Right forelimb (tissue), 1 donor: Measurements from ENCODE around the gene RYR2.

ENCODE experiments used
- DNase-seq: peaks from one replicate; pipeline ENCODE4 v3.0.0-alpha.2; 2018

RYR2 gene

DNA sequence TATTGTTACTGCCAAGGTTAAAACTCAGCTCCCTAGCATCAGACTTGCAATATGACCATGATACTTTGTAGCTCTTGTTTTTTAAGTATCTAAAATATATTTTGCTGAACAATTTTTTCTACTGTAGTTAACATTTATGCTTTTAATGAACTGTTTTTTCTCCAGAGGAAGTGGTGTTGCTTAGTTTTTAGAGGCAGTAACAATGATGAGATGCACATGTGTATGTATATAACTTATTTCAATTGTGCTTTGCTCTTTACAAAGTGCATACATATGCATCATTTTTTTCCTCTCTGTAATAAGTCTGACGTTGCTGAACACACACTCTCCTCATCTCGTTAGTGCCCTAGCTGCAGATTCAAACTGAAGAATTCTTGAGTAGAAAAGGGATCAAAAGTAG lies 430.0 kb downstream of the RYR2 start:
- DNase-seq, result no peak

DNA sequence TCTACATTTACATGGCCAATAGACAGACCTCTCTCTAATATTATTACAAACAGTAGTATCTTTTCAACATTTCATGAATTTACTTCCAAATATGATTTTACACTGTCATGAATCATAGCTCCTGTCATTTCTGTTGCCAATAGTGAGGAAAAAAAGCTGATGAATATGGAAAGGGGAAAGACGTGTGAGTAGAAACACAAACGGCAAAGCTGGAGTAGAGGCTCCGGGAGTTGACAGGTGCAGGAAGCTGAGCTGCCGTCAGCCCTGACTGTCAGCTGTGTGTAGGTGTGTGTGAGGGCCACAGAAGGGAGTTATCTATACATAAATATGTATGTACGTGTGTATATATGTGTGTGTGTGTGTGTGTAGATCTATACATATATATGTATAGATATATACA lies 431.9 kb downstream of the RYR2 start:
- no peak for DNase-seq

DNA sequence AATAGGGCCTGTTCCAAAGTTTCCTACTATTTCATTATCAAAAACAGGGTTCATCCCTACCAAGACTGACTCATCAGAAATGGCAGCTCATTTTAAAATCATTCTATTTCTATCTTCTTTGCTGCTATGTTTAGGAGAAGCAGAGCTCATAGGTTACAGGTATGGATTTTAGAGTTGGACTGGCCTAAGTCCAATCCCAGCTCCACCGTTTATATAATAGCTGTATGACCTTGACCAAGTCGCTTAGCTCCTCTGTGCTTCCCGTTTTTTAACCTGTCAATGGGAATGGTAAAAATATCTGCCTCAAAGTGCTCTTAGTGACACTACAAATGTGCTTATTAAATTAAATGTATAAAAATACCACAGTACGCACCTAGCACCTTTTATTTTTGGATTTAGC lies 436.1 kb downstream of the RYR2 start:
- no peak for DNase-seq

DNA sequence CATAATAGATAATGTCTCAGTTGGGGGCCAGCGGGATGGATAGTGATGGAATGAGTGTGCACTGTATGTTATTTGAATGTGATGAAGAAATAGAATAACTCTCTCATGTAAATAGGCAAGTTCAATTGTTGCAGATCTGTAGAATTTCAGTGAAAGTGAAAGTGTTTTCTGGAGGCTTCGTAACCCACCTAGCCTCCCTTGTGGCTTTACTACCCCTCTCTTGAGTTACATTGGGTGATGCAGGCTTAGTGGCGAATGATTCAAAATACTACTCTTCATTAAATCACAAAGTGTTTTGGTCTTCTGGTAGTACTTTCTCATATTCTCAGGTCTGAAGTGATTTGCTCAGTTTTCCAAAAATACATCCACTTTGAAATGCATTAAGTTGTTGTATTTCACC lies 436.9 kb downstream of the RYR2 start:
- DNase-seq, result no peak

DNA sequence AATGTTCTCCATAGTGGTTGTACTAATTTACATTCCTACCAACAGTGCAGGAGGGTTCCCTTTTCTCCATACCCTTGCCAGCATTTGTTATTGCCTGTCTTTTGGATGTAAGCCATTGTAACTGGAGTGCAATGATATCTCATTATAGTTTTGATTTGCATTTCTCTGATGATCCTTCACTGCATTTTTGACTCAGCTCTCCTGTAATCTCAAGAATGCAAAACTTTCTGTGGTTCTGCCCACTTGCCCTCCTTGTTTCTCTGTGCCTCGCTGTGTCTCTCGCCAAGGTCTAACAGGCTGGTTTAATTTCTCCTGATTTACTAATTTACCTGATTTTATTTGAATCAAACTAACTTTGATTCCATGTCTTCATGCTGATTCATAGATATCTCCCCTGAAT lies 440.8 kb downstream of the RYR2 start:
- DNase-seq, result no peak

DNA sequence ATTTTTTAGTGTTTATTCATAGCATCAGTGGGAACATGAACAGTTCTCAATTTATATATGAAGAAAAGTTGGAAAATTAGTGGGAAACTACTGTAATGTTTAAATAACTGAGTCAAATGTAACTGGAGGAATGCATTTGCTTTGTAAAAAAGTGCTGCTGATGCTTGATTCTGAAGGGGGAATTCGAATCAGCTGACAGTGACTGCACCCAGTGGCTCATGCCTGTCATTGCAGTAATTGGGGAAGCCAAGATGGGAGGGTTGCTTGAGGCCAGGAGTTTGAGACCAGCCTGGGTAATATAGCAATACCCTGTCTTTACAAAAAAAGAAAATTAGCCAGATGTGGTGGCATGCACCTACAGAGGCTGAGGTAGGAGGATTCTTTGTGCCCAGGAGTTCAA lies 450.4 kb downstream of the RYR2 start:
- no peak for DNase-seq

DNA sequence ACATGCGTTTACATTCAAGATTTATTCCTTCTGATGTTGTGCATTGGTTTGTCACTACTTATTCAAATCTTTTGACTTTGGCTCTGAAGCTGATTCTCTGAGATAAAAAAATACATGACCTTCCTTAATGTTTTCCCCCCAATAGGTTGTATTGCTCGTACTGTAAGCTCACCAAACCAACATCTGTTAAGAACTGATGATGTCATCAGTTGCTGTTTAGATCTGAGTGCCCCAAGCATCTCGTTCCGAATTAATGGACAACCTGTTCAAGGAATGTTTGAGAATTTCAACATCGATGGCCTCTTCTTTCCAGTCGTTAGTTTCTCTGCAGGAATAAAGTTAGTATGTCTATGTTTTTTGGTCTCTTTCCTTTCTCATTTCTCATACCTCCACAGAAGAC lies 458.6 kb downstream of the RYR2 start:
- DNase-seq, result no peak

DNA sequence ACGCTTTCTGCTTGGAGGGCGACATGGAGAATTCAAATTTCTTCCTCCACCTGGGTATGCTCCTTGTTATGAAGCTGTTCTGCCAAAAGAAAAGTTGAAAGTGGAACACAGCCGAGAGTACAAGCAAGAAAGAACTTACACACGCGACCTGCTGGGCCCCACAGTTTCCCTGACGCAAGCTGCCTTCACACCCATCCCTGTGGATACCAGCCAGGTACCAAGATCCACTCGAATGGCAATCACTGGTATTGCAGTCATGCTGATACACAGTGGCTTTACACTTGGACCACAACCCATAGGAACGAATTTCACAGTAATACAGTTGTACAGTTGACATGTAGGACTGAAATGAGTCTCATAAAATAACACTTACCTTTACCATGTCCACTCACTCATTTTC lies 461.3 kb downstream of the RYR2 start:
- DNase-seq, result no peak

DNA sequence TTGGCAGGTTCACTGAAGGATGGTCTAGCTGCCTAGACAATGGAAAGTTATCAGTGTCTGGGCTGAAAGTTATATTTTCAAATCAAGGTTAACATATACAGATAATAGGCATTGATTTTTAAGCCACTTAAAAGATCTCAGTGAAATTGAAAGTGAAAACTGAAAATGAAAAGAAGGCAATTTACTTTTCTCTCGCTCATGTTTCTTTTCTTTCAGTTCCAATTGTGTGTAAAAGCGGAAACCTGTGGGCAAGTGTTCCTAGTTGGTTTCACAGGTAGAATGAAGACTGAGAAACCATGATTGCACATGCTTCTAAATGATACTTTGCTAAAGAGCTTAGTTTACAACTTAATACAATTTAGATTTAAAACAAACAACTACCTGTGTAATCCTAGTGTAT lies 465.0 kb downstream of the RYR2 start:
- DNase-seq, result no peak

DNA sequence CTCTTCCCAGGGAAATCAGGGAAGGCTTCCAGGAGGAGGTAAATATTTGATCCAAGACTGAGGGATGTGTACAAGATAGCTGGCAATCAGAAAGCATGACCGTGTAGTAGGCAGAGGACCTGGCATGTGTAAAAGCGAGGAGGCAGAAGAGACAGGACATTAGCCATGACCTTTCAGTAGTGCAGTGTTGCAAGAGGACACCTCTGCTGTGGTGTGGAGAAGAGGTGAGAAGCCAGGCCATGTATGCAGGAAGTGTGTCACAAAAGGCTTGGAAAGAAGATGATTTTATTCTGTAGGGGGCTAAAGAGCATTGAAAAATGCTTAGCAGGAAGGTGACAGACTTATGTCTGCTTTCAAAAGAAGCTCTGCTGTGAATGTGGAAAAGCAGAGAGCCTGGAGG lies 467.8 kb downstream of the RYR2 start:
- no peak for DNase-seq

DNA sequence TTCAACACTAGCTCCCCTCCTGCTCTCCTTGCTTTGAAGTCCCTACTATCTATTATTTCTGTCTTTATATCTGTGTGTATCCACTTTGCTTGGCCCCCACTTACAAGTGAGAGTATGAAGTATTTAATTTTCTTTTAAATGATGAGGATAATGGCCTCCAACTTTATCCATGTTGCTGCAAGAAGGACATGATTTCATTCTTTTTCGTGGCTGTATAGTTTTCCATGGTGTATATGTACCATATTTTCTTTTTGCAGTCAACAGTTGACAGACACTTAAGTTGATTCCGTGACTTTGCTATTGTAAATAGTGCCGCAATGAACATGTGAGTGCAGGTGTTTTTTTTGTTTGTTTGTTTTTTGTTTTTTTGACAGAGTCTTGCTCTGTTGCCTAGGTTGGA lies 483.1 kb downstream of the RYR2 start:
- no peak for DNase-seq

DNA sequence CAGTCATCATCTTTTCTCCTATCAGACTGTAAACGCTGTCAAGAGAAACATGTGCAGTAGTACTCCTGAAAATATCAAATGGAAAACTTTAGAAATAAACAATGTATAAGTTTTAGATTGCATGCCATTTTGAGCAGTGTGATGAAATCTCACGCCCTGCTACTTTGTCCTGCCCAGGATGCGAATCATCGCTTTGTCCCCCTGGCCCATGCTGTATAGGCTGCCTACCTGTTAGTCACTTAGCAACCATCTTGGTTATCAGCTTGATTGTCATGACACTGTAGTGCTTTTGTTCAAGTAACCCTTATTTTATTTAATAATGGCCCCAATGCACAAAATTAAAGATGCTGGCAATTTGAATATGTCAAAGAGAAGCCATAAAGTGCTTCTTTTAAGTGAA lies 485.8 kb downstream of the RYR2 start:
- no peak for DNase-seq

DNA sequence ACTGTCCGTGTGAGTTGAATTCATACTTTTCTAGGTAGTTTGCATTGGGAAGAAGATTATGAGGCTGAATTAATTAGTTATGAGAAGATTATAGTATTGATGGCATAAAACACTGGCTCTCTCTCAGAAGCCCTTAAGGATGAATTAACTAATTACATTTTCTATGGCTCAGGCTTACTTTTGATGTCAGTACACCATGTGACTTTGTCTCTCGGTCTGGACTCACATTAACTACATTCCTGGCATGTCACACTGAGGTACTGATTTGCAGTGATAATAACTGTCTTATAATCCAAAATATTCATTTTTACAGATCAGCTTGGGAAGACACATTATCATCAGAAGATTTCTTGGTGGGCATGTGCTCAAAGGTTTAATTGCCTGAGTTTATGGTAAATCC lies 486.6 kb downstream of the RYR2 start:
- no peak for DNase-seq

DNA sequence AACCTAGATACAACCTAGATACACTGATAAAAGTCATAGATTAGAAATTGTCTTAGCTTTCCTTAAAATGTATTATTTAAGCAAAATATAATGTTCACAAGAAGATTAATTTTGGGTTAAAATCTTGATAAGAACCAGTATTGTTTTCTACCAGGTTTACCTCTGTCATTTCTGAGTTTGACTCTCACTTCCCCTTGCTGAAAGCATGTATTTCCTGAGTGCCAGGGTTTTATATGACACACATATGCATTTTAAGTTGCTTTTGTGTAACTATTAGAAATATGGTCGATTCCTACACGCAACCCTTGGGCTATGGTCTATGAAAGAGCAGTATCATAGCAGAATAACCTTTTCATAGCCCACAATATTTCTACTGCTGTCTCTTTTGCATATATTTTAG lies 497.1 kb downstream of the RYR2 start:
- no peak for DNase-seq

DNA sequence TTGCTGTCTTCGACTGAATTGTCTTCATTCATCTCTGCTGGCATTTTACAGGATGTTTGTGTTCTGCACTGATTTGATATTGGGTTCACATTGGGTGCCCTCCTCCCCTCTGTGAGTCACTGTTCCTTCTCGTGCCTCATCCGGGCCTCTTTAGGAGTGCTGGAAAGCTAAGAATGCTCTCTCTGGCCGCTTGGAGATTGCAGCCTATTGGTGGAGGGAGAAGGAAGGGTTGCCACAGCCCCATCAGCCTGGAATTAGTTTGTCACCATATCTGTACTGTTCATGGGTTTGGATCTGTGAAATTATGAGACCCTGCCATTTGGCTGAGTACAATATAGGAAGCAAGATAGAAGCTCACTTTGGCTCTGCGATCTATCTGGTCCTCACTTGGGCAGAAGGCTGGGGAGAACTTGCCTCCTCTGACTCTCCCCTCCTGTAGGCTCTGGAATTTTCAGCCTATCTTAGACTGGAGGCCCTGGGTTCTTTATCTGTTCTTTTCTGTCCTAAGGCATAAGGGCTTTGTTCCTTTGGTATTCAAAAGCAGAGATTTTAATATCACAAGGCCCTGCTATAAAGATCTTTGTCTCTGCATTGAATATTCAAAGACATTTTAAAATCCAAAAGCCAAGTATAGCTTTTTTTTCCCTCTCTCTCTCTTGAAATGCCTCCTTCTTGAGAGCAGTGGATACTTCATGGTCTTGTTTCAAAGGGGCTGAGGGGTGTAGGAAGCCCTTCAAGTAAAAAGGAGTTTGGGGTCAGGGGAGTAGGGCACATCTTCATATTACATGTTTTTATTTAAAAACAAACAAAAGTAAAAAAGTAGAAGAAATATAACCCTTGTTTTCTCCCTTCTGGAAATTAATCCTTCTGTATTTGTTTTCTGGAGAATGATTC lies 500.8 kb downstream of the RYR2 start:
- no peak for DNase-seq

DNA sequence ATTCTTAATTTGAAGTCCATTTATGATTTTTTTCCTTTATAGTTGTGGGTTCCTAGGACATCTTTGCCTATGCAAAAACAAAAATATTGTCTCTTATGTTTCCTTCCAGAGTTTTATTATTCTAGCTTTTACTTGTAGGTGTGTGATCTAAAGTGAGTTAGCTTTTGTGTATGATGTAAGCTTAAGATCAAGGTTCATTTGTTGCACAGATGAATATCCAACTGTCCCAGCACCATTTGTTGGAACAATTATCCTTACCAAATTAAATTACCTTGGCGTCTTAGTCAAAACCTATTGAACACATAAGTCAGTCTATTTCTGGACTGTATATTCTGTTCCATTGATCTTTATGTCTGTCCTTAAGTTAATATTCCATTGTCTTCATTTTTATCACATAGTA lies 511.1 kb downstream of the RYR2 start:
- DNase-seq, result no peak

DNA sequence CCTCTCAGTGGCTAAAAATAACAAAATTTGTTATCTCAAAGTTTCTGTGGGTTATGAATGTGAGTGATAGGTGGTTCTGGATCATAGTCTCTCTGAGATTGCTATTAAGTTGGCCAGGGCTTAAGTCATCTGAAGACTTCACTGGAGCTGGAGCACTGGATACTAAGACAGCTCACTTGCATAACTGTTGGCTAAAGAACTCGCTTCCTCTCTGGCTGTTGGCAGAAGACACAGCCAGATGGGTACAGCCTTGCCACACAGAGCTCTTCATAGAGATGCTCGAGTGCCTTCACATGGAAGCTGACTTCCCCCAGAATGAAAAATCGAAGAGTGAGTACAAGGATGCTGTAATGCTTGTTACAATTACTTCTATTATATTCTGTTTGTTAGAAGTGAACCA lies 514.9 kb downstream of the RYR2 start:
- no peak for DNase-seq

DNA sequence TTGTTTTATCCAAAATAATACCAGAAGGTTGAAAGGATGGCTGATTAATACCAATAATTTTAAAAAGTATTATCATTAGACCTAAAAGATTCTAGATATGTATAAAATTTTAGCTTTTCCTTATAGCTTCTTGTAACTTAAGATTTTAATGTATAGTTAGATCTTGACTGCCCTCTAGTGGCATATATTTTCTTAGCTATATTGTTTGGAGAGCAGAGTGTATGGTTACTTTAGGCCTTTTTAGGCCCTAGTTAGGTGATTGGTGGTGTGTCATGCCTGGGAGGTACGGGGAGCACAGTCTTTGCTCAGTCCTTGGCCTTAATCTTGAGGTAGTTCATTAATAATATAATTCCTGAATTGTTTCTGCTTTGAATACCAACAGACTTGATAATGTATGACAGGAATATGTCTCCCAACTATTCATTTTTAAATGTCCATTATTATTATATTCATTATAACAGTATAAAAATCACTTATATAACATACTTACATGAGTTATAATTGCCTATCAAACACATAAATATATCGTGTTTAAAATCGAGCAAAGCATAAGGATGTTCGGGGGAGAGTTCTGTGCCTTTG lies 520.3 kb downstream of the RYR2 start:
- DNase-seq, result no peak

DNA sequence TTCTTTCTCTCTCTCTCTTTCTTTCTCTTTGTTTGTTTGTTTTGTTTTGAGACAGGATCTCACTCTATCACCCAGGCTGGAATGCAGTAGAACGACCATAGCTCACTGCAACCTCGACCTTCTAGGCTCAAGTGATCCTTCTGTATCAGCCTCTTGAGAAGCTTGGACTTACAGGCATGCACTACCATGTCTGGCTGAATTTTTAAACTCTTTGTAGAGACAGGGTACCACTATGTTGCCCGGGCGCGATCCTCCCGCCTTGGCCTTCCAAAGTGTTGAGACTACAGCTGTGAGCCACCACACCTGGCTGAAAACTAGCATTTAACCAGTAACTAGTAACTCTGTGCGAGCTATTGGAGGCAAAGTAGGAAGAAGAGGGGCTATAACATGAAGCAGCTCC lies 523.3 kb downstream of the RYR2 start:
- no peak for DNase-seq

DNA sequence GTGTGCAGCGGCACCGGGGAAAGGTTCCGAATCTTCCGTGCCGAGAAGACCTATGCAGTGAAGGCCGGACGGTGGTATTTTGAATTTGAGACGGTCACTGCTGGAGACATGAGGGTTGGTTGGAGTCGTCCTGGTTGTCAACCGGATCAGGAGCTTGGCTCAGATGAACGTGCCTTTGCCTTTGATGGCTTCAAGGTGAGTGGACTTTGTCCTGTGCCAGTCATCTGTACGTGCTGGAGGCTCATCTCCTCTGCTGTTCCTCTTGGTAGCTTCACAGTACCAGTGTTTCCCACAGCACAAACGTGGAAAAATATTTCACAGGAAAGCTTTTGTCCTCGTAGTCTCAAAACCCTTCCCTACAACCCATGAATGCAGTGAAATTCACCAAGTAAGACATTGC lies 524.6 kb downstream of the RYR2 start:
- no peak for DNase-seq

DNA sequence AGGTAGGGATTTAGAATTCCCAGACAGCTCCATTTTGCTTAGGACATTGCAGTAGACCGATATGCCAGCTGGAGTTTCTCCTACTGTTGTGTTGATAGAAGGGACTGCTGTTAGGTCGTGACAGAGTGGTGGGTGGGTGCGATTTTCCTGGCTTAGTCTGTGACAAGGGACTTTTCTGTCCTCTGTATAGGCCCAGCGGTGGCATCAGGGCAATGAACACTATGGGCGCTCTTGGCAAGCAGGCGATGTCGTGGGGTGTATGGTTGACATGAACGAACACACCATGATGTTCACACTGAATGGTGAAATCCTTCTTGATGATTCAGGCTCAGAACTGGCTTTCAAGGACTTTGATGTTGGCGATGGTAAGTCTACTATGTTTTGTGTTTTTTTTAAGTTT lies 527.0 kb downstream of the RYR2 start:
- DNase-seq, result no peak

DNA sequence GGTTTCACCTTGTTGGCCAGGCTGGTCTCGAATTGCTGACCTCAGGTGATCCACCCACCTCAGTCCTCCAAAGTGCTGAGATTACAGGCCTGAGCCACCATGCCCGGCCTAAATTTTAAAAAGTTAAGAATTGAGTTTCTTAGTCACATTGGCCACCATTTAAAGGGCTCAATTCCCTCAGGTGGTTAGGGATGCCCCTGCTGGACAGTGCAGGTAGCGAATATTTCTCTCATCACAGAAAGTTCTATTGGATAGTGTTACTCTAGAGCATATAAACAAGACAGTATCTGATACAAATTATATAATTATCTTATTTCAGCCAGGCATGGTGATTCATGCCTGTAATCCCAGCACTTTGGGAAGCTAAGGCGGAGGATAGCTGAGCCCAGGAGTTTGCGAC lies 528.5 kb downstream of the RYR2 start:
- no peak for DNase-seq

DNA sequence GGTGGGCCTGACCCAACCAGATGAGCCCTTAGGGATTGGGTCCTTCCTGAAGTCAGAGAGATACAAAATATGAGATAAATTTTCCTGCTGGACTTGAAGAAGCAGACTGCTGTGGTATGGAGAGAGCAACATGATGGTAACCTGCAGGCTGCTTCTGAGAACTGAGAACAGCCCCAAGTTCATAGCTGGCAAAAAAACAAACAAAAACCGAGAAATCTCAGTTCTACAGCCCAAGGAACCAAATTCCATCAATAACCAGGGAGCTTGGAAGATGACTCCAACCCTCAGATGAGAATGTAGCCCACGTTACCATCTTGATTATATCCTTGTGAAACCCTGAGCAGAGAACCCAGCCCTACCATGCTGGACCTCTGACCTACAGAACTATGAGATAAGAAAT lies 532.6 kb downstream of the RYR2 start:
- DNase-seq, result no peak

DNA sequence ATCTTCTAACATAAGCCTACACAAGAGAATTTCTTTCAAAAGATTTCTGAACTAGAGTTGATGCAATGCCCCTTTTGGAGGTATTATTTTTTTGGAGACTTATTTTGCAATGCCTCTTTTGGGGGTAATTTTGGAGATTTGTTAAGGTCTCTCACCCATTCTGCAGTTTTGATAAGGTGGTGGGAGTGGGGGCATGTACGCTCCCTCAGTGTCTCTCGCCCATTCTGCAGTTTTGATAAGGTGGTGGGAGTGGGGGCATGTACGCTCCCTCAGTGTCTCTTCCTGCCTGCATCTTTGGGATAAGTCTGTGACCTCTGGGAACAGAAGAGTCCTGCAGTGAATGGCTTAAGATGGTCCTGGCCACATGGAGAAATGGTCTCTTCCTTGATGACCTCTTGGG lies 536.6 kb downstream of the RYR2 start:
- no peak for DNase-seq

DNA sequence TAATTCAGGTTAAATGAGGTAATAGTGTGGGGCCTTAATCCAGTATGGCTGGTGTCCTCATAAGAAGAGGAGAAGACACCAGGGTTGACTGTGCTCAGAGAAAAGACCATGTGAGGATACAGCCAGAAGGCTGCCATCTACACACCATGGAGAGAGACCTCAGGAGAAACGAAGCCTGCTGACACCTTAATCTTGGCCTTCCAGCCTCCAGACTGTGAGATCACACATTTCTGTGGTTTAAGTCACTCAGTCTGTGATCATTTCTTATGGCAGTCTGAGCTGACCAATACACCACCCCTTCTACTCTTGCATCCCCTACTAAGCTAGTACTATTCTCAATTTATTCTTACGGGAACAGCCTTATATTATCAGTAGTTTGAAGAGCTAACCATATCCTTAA lies 538.7 kb downstream of the RYR2 start:
- no peak for DNase-seq
